ENCODE data around the gene GCNT1.

DNA sequence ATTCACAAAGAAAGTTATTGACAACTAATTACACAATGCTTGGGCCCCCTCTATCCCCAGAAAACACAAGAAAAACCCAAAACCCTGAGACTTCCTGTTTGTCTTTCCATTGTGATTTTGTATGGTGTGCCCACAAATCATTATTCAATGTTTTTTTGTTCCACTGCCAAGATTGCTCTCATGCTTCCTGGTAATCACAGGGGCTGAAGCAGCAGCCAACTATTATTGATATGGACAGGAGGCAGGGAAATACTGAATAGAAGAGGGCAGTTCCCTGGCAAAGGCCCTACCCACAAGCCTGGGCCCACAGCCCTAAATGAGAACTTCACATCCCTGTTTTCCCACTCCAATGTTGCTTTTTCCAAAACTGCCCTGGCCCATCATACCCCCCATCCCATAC is 43.3 kb upstream of the GCNT1 start:
- TF ChIP-seq, protein P1, sequence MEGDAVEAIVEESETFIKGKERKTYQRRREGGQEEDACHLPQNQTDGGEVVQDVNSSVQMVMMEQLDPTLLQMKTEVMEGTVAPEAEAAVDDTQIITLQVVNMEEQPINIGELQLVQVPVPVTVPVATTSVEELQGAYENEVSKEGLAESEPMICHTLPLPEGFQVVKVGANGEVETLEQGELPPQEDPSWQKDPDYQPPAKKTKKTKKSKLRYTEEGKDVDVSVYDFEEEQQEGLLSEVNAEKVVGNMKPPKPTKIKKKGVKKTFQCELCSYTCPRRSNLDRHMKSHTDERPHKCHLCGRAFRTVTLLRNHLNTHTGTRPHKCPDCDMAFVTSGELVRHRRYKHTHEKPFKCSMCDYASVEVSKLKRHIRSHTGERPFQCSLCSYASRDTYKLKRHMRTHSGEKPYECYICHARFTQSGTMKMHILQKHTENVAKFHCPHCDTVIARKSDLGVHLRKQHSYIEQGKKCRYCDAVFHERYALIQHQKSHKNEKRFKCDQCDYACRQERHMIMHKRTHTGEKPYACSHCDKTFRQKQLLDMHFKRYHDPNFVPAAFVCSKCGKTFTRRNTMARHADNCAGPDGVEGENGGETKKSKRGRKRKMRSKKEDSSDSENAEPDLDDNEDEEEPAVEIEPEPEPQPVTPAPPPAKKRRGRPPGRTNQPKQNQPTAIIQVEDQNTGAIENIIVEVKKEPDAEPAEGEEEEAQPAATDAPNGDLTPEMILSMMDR (IDR thresholded peaks at IDR 0.05) = no peak
- no peak for TF ChIP-seq EZH2 (IDR thresholded peaks at IDR 0.05; ENCODE audit: borderline replicate concordance, insufficient read depth, low read depth, low read length, poor library complexity, severe bottlenecking)
